HAP-1 (cell line): ENCODE measurements around the gene EXT2.
A peak's percentile ranks its signal among the peaks of the same experiment; 100 is the strongest.

Source experiments
- DNase-seq, 2 experiments: peaks; one replicate each; pipeline ENCODE4 v3.0.0-alpha.2; 2016 to 2020; ENCODE audit warnings: low spot score in 2 of 2
- H3K27me3 ChIP-seq: fragments of 250-450 bp; sonication (Bioruptor Pico); 2 replicates; pipeline ENCODE4 v1.5.1; 2020; ENCODE audit warnings: low read depth, mild to moderate bottlenecking, moderate library complexity
- H3K36me3 ChIP-seq: fragments of 250-450 bp; sonication (Bioruptor Pico); replicated peaks from 2 replicates; pipeline ENCODE4 v1.5.1; 2020; ENCODE audit warnings: mild to moderate bottlenecking
- H3K4me1 ChIP-seq: fragments of 250-450 bp; sonication (Bioruptor Pico); 2 replicates; pipeline ENCODE4 v1.5.1; 2020; ENCODE audit warnings: mild to moderate bottlenecking
- H3K4me3 ChIP-seq: fragments of 250-450 bp; sonication (Bioruptor Pico); 2 replicates; pipeline ENCODE4 v1.5.1; 2020; ENCODE audit warnings: mild to moderate bottlenecking, moderate library complexity
- H3K9me3 ChIP-seq: fragments of 250-450 bp; sonication (Bioruptor Pico); 2 replicates; pipeline ENCODE4 v1.5.1; 2020; ENCODE audit warnings: mild to moderate bottlenecking, moderate library complexity
- in situ Hi-C: fragments of 300-500 bp; cut with MboI; formaldehyde crosslinking; loops from 3 replicates; pipeline ENCODE4 v1.14.3; 2020; ENCODE audit warnings: low sequenced_read_pairs, inconsistent platforms, mixed read lengths

The EXT2 gene

DNA sequence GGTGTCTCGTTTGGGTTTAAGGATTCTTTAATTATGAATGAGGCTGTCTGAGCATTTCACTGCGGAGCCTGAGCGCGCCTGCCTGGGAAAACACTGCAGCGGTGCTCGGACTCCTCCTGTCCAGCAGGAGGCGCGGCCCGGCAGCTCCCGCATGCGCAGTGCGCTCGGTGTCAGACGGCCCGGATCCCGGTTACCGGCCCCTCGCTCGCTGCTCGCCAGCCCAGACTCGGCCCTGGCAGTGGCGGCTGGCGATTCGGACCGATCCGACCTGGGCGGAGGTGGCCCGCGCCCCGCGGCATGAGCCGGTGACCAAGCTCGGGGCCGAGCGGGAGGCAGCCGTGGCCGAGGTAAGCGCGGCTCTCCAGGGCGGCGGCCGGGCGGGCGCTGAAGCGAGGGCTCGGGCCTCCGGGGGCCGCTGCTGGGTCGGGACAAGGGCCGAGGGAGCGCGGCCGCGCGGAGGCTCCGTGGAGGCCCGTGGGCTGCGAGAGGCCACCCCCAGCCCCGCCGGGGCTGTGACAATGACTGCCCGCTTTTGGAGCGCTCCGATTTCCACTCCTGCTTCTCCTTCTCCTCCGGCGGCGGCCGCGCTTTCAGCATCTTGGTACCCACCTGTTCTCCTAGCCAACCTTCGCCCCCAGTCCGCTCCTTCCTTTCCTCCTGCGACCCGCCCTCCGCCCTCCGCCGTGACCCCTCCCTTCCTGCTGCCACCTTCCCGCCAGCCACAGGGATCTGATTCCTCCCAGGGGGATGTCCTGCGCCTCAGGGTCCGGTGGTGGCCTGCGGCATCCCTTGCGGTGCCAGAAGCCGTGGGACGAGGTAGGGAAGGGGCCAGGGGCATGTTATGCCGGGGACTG lies at the start of gene EXT2:
EXT2 (plus strand) TSS at position 173 of the 854 bp plus-strand sequence. CDS start 12,035 bp downstream, outside the sequence.
- in situ Hi-C loops = no loop called here
- Histone ChIP-seq H3K36me3 (0 out of 2 replicates have a peak, but pooled peaks cover 4% of the 10 kb centered on the region), H3K27me3 (no peaks in the 10 kb centered on the region), H3K4me1 (peaks cover 8% of the 10 kb centered on the region), H3K4me3 (peak within 1 kb of the TSS; percentile 67), H3K9me3 (no peaks in the 10 kb centered on the region)
- peak; percentile 73 to 89 for DNase-seq

DNA sequence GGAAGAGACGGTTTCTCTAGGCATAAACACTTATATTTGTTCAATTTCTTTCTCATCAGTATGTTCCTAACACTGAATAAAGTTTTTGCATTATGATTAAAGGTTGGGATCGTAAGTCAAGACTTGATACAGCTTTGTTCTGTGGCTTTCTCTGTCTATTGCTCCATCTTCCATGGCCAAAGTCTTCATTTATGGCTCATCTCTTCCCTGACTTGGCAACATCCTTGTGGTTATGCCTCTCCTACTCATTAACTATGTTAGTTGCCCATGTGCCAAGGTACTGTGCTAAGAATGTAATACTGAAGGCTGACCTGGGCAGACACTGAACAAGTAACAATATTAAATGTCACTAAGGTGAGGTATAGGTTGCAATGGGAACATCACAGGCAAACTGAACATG lies 49.3 kb upstream of the EXT2 start:
- in situ Hi-C loops = loop anchor here (10.0 kb wide), 1 partner anchor 151 kb away; no protein-coding TSS in a partner anchor
- H3K4me3 ChIP-seq = no peak overlapping the region
- H3K9me3 ChIP-seq = no peaks in the 10 kb centered on the region
- no peak for DNase-seq
- H3K4me1 ChIP-seq = no peaks in the 10 kb centered on the region
- H3K36me3 ChIP-seq = no peaks in the 10 kb centered on the region
- peaks cover 3% of the 10 kb centered on the region; the same call in 1 of the 2 replicates for H3K27me3 ChIP-seq

DNA sequence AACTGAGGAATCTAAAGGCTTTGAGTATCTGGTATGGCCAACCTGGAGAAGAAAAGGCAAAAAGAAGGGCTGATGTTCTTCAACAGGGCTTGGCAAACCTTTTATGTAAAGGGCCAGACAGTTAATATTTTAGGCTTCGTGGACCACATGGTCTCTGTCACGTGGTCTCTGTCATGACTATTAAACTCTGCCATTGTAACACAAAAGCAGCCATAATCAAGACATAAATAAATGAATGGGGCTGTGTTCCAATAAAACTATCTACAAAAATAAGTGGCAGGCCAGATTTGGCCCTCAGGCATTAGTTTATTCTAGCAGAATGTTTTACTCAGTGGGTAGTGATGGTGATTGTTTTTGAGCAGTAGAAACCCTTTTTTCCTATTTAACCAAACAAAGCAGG lies 48.2 kb upstream of the EXT2 start:
- in situ Hi-C loops = loop anchor here (10.0 kb wide), 1 partner anchor 152 kb away; no protein-coding TSS in a partner anchor
- H3K27me3 ChIP-seq = peaks cover 3% of the 10 kb centered on the region; the same call in 1 of the 2 replicates
- H3K36me3 ChIP-seq = no peaks in the 10 kb centered on the region
- H3K9me3 ChIP-seq = no peaks in the 10 kb centered on the region
- H3K4me1 ChIP-seq = no peaks in the 10 kb centered on the region
- H3K4me3 ChIP-seq = no peak overlapping the region
- DNase-seq = no peak

DNA sequence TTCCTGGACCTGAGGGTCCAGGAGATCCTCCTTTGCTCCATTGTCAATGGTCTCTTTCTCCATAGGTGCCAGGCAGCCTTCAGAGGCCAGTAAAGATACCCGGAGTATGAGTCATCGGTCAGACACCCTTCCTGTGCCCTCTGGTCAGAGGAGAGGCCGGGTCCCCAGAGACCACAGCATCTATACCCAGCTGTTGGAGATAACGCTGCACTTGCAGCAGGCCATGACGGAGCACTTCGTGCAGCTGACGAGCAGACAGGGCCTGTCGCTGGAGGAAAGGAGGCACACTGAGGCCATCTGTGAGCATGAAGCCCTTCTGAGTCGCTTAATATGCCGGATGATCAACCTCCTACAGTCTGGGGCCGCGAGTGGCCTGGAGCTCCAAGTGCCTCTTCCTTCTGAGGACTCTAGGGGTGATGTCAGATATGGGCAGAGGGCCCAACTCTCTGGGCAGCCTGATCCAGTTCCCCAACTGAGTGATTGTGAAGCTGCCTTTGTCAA lies 47.5 kb upstream of the EXT2 start, which contains the start of gene ACCSL:
ACCSL (plus strand) TSS at position 51 of the 501 bp plus-strand sequence; CDS start at position 107, 56 bp downstream.
- in situ Hi-C loops = loop anchor here (10.0 kb wide), 1 partner anchor 153 kb away; no protein-coding TSS in a partner anchor
- Histone ChIP-seq H3K9me3 (no peaks in the 10 kb centered on the region), H3K4me1 (no peaks in the 10 kb centered on the region), H3K4me3 (no peak within 1 kb of the TSS), H3K36me3 (no peaks in the 10 kb centered on the region), H3K27me3 (peaks cover 3% of the 10 kb centered on the region; the same call in 1 of the 2 replicates)
- DNase-seq = no peak

DNA sequence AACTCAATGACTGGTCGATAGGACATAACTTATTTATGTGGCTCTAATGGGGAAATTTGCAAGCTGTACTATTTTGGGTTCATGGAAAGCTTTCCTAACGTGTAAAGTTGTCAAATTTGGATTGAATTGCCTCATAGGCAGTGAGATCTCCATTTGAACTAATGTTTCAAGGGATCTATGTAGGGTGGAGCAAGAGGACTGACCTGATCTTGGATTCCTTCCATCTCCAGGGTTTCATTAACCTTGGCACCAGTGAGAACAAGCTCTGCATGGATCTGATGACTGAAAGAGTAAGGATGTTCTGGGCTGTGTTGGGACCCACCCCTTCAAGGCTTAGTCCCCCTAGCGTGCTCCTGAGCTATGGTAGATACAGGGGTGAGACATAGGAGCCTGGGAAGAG lies 45.6 kb upstream of the EXT2 start:
- Histone ChIP-seq H3K36me3 (no peaks in the 10 kb centered on the region), H3K9me3 (no peaks in the 10 kb centered on the region), H3K4me1 (no peaks in the 10 kb centered on the region), H3K27me3 (peaks cover 3% of the 10 kb centered on the region; the same call in 1 of the 2 replicates), H3K4me3 (no peak overlapping the region)
- DNase-seq = no peak
- in situ Hi-C loops = loop anchor here (10.0 kb wide), 1 partner anchor 155 kb away; no protein-coding TSS in a partner anchor

DNA sequence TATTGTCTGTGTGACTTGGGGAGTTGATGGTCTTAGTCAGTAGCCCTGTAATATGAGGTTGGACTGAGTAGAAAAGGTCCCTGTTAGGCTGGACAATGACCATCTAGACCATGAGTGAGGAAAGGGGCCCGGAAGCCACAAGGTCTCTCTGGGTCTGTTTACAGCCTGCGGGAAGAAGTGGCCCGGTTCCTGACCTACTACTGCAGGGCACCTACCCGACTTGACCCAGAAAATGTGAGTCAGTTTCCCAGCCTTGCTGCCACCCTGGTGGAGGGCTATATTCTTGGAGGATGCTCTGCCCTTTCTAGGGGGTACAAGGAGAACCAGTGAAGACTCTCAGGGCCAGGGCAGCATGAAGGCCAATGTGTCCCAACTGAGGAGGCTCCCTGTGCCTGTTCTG lies 44.3 kb upstream of the EXT2 start:
- no peak overlapping the region for H3K4me3 ChIP-seq
- H3K27me3 ChIP-seq = peaks cover 3% of the 10 kb centered on the region; the same call in 1 of the 2 replicates
- no peaks in the 10 kb centered on the region for H3K4me1 ChIP-seq
- in situ Hi-C loops = no loop called here
- DNase-seq = no peak
- no peaks in the 10 kb centered on the region for H3K9me3 ChIP-seq
- no peaks in the 10 kb centered on the region for H3K36me3 ChIP-seq

DNA sequence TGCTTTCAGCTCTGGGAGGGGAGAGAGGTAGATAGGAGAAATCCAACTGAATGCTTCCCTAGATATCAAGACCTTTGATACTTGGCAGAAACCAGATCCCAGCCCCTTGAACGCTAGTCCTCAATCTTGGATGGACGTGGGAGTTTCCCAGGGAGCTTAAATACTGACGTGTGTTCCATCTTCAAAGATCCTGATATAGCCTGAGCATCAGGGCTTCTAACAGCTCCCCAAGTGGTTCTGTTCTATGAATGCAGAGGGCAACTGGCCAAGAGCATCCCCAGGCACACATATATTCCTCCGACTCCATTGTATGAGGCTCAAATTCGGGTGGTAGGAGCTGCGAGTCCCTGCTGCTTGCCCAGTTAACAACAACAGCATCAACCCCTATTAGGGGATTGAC lies 38.1 kb upstream of the EXT2 start:
- in situ Hi-C loops = no loop called here
- H3K4me3 ChIP-seq = no peak overlapping the region
- DNase-seq = no peak

DNA sequence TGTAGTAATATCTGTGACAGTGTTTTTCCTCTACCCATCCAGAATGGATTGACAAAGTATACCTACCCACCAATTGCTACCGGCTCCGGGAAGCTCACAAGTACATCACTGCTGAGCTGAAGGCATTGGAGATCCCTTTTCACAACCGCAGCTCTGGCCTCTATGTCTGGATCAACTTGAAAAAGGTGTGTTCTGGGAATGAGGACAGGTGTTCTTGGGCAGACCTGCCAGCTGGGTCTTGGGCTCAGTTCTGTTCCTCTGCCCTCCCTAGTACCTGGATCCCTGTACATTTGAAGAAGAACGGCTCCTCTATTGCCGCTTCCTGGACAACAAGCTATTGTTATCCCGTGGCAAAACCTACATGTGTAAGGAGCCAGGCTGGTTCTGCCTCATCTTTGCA lies 37.2 kb upstream of the EXT2 start:
- no peak for DNase-seq
- Histone ChIP-seq H3K27me3 (no peaks in the 10 kb centered on the region), H3K9me3 (no peaks in the 10 kb centered on the region), H3K36me3 (no peaks in the 10 kb centered on the region), H3K4me3 (no peak overlapping the region), H3K4me1 (peaks cover under 1% of the 10 kb centered on the region)
- in situ Hi-C loops = no loop called here

More for the DNA sequence above, 38.1 kb upstream of the EXT2 start:
- no peaks in the 10 kb centered on the region for H3K27me3 ChIP-seq
- H3K36me3 ChIP-seq = no peaks in the 10 kb centered on the region
- H3K4me1 ChIP-seq = no peaks in the 10 kb centered on the region
- H3K9me3 ChIP-seq = no peaks in the 10 kb centered on the region

DNA sequence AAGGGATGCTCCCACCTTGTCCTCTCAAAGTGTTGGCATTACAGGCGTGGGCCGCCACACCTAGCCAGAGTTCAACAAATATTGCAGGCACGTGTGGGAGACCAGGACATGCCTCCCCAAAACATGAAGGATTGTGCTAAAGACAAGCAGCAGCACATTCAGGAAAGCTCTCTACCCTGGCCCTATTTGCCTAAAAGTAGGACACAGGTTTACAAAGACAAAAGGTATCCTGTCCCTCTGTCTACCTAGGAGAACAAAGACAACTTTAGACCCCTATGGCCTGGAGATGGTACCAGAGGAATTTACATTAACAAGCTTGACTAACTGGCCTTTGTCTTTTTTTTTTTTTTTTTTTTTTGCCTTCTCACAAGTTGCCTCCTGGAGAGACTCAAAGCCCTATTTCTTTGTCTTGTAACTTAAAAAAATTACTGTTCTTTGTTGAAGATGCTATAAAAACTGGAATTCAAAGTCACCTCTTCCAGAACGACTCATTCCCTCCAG lies 30.3 kb upstream of the EXT2 start:
- H3K36me3 ChIP-seq = no peaks in the 10 kb centered on the region; the same call in 1 of the 2 replicates
- no peaks in the 10 kb centered on the region for H3K9me3 ChIP-seq
- DNase-seq = peak in 1 of 2 experiments; percentile 3
- H3K27me3 ChIP-seq = no peaks in the 10 kb centered on the region
- H3K4me1 ChIP-seq = peaks cover 9% of the 10 kb centered on the region
- H3K4me3 ChIP-seq = peak overlapping the region; percentile 51
- in situ Hi-C loops = no loop called here

DNA sequence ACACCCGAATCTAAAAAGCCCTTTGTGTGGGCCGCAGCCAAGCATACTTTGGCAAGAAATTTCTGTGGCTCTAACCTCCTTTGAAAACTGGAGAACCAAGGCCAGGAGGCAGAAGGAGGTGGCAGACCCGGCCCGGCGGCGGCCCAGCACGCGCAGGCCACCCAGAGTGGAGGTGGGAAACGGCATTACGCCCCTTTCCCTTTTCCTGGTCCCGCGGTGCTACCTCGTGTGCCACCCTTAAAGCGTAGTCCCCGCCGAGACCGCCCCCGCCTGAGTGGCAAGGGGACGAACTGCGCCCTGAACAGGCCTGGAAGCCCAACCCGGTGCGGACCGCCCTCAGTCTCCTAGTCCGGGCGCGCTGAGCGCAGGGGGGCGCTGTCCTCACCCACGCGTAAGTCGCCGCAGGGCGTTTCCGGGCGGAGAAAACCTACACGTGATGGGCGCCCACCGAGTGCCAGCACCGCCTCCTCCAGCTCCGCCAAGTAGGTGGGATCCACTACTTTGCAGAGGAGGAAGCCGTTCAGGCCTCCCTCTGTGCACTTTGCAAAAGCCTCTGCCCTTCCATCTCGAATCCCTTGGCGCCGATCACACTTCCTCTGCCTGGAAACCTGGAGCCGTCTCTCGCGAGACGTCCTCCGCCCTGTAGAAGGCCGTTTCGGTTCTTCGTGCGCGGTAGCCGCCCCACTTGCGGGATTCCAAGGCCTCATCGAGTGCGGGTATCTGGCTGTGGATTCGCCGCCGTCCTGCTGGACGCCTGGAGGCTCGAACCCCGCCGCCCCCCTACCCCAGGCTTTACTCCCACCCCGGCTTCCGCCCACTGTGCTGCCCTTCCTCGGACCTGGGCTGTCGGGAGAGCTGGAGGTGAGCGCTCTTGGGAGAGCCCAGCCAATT lies 29.4 kb upstream of the EXT2 start, which contains the start of gene ACCS:
ACCS (plus strand) TSS at position 430 of the 891 bp plus-strand sequence. CDS start 1,358 bp downstream, outside the sequence.
- Histone ChIP-seq H3K4me3 (peak within 1 kb of the TSS; percentile 51), H3K36me3 (no peaks in the 10 kb centered on the region; the same call in 1 of the 2 replicates)
- DNase-seq = peak; percentile 84 to 95

DNA sequence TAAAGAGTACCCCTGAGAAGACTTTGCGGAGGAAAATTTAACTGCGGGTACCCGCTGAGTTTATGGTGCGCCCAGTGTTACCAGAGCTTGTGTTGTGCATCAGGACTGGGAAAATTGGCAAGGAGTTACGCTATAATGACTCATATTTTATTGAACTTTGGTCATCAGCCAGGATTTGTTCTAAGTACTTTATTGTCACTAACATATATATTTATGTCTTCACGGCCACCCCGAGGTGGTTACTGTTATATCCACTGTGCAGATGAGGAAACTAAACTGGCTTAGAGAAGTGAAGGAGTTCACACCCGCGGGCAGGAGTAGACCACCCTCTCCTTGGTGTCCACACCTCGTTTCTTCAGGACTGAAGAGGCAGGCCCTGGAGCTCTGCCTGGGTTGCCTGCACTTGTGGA lies 28.7 kb upstream of the EXT2 start:
- H3K27me3 ChIP-seq = no peaks in the 10 kb centered on the region
- H3K9me3 ChIP-seq = no peaks in the 10 kb centered on the region
- DNase-seq = no peak
- H3K4me1 ChIP-seq = peaks cover 9% of the 10 kb centered on the region
- peak overlapping the region; percentile 51 for H3K4me3 ChIP-seq
- H3K36me3 ChIP-seq = peaks cover 4% of the 10 kb centered on the region
- in situ Hi-C loops = no loop called here

More for the DNA sequence above, 29.4 kb upstream of the EXT2 start, which contains the start of gene ACCS:
- Histone ChIP-seq H3K4me1 (peaks cover 9% of the 10 kb centered on the region), H3K9me3 (no peaks in the 10 kb centered on the region), H3K27me3 (no peaks in the 10 kb centered on the region)
- in situ Hi-C loops = no loop called here

DNA sequence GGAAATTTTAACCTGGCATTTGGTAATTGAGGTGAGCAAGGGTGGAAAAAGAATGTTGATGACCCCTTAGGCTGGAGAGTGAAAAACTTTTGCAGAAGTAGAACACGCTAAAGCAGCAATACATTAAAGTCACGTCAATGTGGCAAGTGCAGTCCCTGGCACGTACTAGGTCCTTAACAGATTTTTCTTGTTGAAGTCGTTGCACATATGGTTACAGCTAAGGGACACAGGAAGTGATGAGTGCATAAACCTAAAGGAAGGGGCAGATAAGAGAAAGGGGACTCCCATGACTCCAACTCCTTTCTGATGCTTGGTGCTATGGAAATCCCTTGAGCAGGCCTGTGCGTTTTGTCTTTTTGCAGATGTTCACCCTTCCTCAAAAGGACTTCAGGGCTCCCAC lies 28.2 kb upstream of the EXT2 start:
- no peaks in the 10 kb centered on the region for H3K27me3 ChIP-seq
- H3K36me3 ChIP-seq = peaks cover 4% of the 10 kb centered on the region
- in situ Hi-C loops = no loop called here
- no peaks in the 10 kb centered on the region for H3K9me3 ChIP-seq
- no peak for DNase-seq
- peak overlapping the region; percentile 51 for H3K4me3 ChIP-seq
- peaks cover 9% of the 10 kb centered on the region for H3K4me1 ChIP-seq

DNA sequence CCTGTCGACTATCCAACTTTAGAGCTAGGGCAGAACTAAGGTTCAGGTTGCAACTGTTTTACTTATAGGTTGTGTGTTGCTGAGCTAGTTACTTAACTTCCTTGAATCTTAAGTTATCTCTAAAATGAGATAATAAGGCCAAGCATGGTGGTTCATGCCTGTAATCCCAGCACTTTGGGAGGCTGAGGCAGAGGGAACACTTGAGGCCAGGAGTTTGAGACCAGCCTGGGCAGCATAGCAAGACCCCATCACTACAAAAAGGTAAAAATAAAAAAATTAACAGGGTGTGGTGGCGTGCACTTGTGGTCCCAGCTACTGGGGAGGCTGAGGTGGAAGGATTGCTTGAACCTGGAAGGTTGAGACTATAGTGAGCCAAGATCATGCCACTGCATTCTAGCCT lies 27.3 kb upstream of the EXT2 start:
- Histone ChIP-seq H3K9me3 (no peaks in the 10 kb centered on the region), H3K27me3 (no peaks in the 10 kb centered on the region), H3K4me1 (peaks cover 9% of the 10 kb centered on the region), H3K36me3 (peaks cover 4% of the 10 kb centered on the region), H3K4me3 (no peak overlapping the region)
- no peak for DNase-seq
- in situ Hi-C loops = no loop called here
